GM19351 (cell line): ENCODE data around the gene IKZF1.

Source experiments
- ATAC-seq: cut with Tn5 transposase; IDR thresholded peaks from one replicate; pipeline ENCODE4 v1.9.1; 2021; ENCODE audit warnings: mild to moderate bottlenecking, moderate library complexity; ENCODE audit not compliant: unreplicated experiment

Gene IKZF1

GRCh38 chr7:50352751-50353150 lies 48.2 kb downstream of the IKZF1 start:
- no peak for ATAC-seq

- ATAC-seq: no peak
Observed at GRCh38 chr7:50353201-50353600, 48.7 kb downstream of the IKZF1 start.

GRCh38 chr7:50353894-50354595 lies 49.5 kb downstream of the IKZF1 start:
- ATAC-seq: no peak

GRCh38 chr7:50355817-50356178 lies 51.3 kb downstream of the IKZF1 start:
- no peak for ATAC-seq

- ATAC-seq: no peak
Observed at GRCh38 chr7:50356212-50356944, 51.9 kb downstream of the IKZF1 start.

- no peak for ATAC-seq
Observed at GRCh38 chr7:50356945-50357268, 52.4 kb downstream of the IKZF1 start.

- no peak for ATAC-seq
Observed at GRCh38 chr7:50357426-50357825, 52.9 kb downstream of the IKZF1 start.

- ATAC-seq: no peak
Observed at GRCh38 chr7:50358041-50358705, 53.7 kb downstream of the IKZF1 start.

- ATAC-seq: no peak
Observed at GRCh38 chr7:50358779-50359178, 54.3 kb downstream of the IKZF1 start.

GRCh38 chr7:50359258-50359994 lies 54.9 kb downstream of the IKZF1 start:
- no peak for ATAC-seq

- ATAC-seq: no peak
Observed at GRCh38 chr7:50359995-50360925, 55.7 kb downstream of the IKZF1 start.

GRCh38 chr7:50362142-50362541 lies 57.6 kb downstream of the IKZF1 start:
- ATAC-seq: no peak

GRCh38 chr7:50362712-50363282 lies 58.3 kb downstream of the IKZF1 start:
- ATAC-seq: no peak

- ATAC-seq: no peak
Observed at GRCh38 chr7:50363327-50364060, 59.0 kb downstream of the IKZF1 start.

- ATAC-seq: no peak
Observed at GRCh38 chr7:50364645-50365044, 60.1 kb downstream of the IKZF1 start.

- ATAC-seq: no peak
Observed at GRCh38 chr7:50366311-50366710, 61.8 kb downstream of the IKZF1 start.

- ATAC-seq: peak; percentile 31
Observed at GRCh38 chr7:50367100-50367499, 62.6 kb downstream of the IKZF1 start.

GRCh38 chr7:50367570-50367969 lies 63.1 kb downstream of the IKZF1 start:
- ATAC-seq: no peak

GRCh38 chr7:50368366-50368765 lies 63.9 kb downstream of the IKZF1 start:
- peak; percentile 51 for ATAC-seq
